ENCODE measurements around the gene RNPEPL1. TPM values are rescaled to one million over a fixed set of nuclear protein-coding genes. Genes with fewer than 3 reads are reported as not detected.

Gene RNPEPL1
- polyA plus RNA-seq, 2 of the 4 experiments (the other 2 are of a cell fraction) = 9.2 to 26.3 TPM

GRCh38 chr2:240593703-240594451, 25.6 kb downstream of the RNPEPL1 start:
- no peak for ATAC-seq
- POLR2A ChIA-PET = no interaction called here
- FAIRE-seq = no peak

GRCh38 chr2:240594511-240595380, 26.5 kb downstream of the RNPEPL1 start:
- H3K4me2 ChIP-seq = no peak overlapping the region
- H3K4me1 ChIP-seq = no peaks in the 10 kb centered on the region
- ChIA-PET POLR2A (no interaction called here), CTCF (interaction anchor here (1.2 to 1.4 kb wide), 2 partner anchors 9 to 10 kb away, joined by 3 to 4 read pairs; partner anchors contain the start of gene CAPN10)
- ATAC-seq = no peak
- H3K9me3 ChIP-seq = no peaks in the 10 kb centered on the region
- no peak for FAIRE-seq
- no peak overlapping the region for H3K4me3 ChIP-seq
- no peak for DNase-seq (ENCODE audit: low read depth in 1 of 2, low spot score in 1 of 2)
- WGBS (ENCODE audit: missing lambda C conversion rate) = 91% methylated on average over 24 of the region's 34 CpGs
- no peak overlapping the region for H3K27ac ChIP-seq
- TF ChIP-seq ATOH8 (CRISPR knock-in tag; IDR thresholded peaks at IDR 0.05; ENCODE audit: low read depth) (no peak), USF2 (IDR thresholded peaks at IDR 0.05) (no peak), CBX8 (IDR thresholded peaks at IDR 0.05) (no peak), MYC (IDR thresholded peaks at IDR 0.05; ENCODE audit: borderline replicate concordance, low read length) (no peak), ZFP36 (IDR thresholded peaks at IDR 0.05; ENCODE audit: borderline replicate concordance, partially characterized antibody) (no peak), ZSCAN20 (CRISPR knock-in tag; IDR thresholded peaks at IDR 0.05) (no peak), HES2 (IDR thresholded peaks at IDR 0.05) (no peak), JUN (IDR thresholded peaks at IDR 0.05) (no peak), SREBF2 (IDR thresholded peaks at IDR 0.05) (no peak), KDM1A (IDR thresholded peaks at IDR 0.05; ENCODE audit: low read depth) (no peak), NR3C1 (IDR thresholded peaks at IDR 0.05) (no peak), MAZ (IDR thresholded peaks at IDR 0.05; ENCODE audit: borderline replicate concordance, low read depth, low read length) (no peak)

More at GRCh38 chr2:240593703-240594451, 25.6 kb downstream of the RNPEPL1 start:
- WGBS (ENCODE audit: missing lambda C conversion rate) = 95% methylated on average over 12 of the region's 19 CpGs
- H3K4me3 ChIP-seq = no peak overlapping the region
- CTCF ChIA-PET = interaction anchor here (1.0 to 1.2 kb wide), 2 partner anchors 10 to 28 kb away, joined by 3 read pairs; no protein-coding TSS in a partner anchor
- H3K4me1 ChIP-seq = no peaks in the 10 kb centered on the region
- no peaks in the 10 kb centered on the region for H3K9me3 ChIP-seq
- no peak for DNase-seq (ENCODE audit: low read depth in 1 of 2, low spot score in 1 of 2)
- H3K27ac ChIP-seq = no peak overlapping the region
- H3K4me2 ChIP-seq = no peak overlapping the region
- no peak for TF ChIP-seq KDM5A (IDR thresholded peaks at IDR 0.05)
- TF ChIP-seq CHD4 (IDR thresholded peaks at IDR 0.05; ENCODE audit: borderline replicate concordance) = no peak
- TF ChIP-seq MYC (IDR thresholded peaks at IDR 0.05; ENCODE audit: borderline replicate concordance, low read length) = no peak
- no peak for TF ChIP-seq TFCP2L1 (CRISPR knock-in tag; IDR thresholded peaks at IDR 0.05)
- TF ChIP-seq SREBF2 (IDR thresholded peaks at IDR 0.05) = no peak
- TF ChIP-seq HEYL (CRISPR knock-in tag; IDR thresholded peaks at IDR 0.05) = no peak
- no peak for TF ChIP-seq CBX8 (IDR thresholded peaks at IDR 0.05)
- no peak for TF ChIP-seq REST (IDR thresholded peaks at IDR 0.05)
- TF ChIP-seq RARB (CRISPR knock-in tag; IDR thresholded peaks at IDR 0.05) = no peak
- TF ChIP-seq EHF (CRISPR knock-in tag; IDR thresholded peaks at IDR 0.05) = no peak
- no peak for TF ChIP-seq PHF8 (IDR thresholded peaks at IDR 0.05; ENCODE audit: borderline replicate concordance, low read depth)
- no peak for TF ChIP-seq HOXB5 (CRISPR knock-in tag; IDR thresholded peaks at IDR 0.05)
- no peak for TF ChIP-seq RCOR1 (IDR thresholded peaks at IDR 0.05; ENCODE audit: low read depth, low read length)
- TF ChIP-seq NFE2L2 (conservative IDR thresholded peaks at IDR 0.05; ENCODE audit: low read length) = no peak
- TF ChIP-seq HMGXB4 (CRISPR knock-in tag; IDR thresholded peaks at IDR 0.05; ENCODE audit: borderline replicate concordance) = no peak
- no peak for TF ChIP-seq MAX (IDR thresholded peaks at IDR 0.05)

Data from A549 (cell line).